ENCODE results near the gene MCF2L2. TPM values are rescaled to one million over a fixed set of nuclear protein-coding genes. Genes with fewer than 3 reads are reported as not detected.

Gene MCF2L2
- total and polyA plus RNA-seq, 9 of the 15 experiments (the other 6 are each of a cell fraction or from before 2014, with no cell fraction given), result 0.56 to 4.2 (median 3.0) TPM

GRCh38 chr3:183287301-183287971 lies 141.0 kb downstream of the MCF2L2 start (continued):
- TF ChIP-seq ZNF445 (CRISPR knock-in tag; IDR thresholded peaks at IDR 0.05; ENCODE audit: low read depth) (no peak), KLF1 (tag; IDR thresholded peaks at IDR 0.05) (no peak), PRMT5 (CRISPR knock-in tag; IDR thresholded peaks at IDR 0.05) (no peak), THAP7 (CRISPR knock-in tag; IDR thresholded peaks at IDR 0.05) (no peak), PYGO2 (tag; IDR thresholded peaks at IDR 0.05) (peak; percentile 48; the same call in 1 of the 2 replicates), CREM (IDR thresholded peaks at IDR 0.05; ENCODE audit: low read depth) (peak; percentile 38), KDM4B (IDR thresholded peaks at IDR 0.05; ENCODE audit: borderline replicate concordance in 2 of 2, low read depth in 1 of 2) (no peak), NR1H2 (CRISPR knock-in tag; IDR thresholded peaks at IDR 0.05) (no peak), HCFC1 (IDR thresholded peaks at IDR 0.05; ENCODE audit: low read depth, low read length) (no peak), EP300 (IDR thresholded peaks at IDR 0.05; ENCODE audit: low read length) (peak; percentile 77), NFXL1 (CRISPR knock-in tag; IDR thresholded peaks at IDR 0.05) (no peak), SP1 (CRISPR knock-in tag; IDR thresholded peaks at IDR 0.05) (no peak), PHTF2 (CRISPR knock-in tag; IDR thresholded peaks at IDR 0.05) (no peak), FOS (IDR thresholded peaks at IDR 0.05; ENCODE audit: extremely low read depth, insufficient read length) (no peak), EWSR1 (IDR thresholded peaks at IDR 0.05; ENCODE audit: borderline replicate concordance, low read depth, partially characterized antibody) (no peak), NR3C1 (CRISPR knock-in tag; IDR thresholded peaks at IDR 0.05) (no peak), ZNF589 (CRISPR knock-in tag; IDR thresholded peaks at IDR 0.05; ENCODE audit: low read depth) (peak; percentile 96), MEF2D (tag; conservative IDR thresholded peaks at IDR 0.05; ENCODE audit: low read depth) (peak; percentile 61), MEF2A (IDR thresholded peaks at IDR 0.05; ENCODE audit: control insufficient read depth, low read depth, low read length) (peak; percentile 48; the same call in 1 of the 2 replicates)
- TF ChIP-seq, protein P1, sequence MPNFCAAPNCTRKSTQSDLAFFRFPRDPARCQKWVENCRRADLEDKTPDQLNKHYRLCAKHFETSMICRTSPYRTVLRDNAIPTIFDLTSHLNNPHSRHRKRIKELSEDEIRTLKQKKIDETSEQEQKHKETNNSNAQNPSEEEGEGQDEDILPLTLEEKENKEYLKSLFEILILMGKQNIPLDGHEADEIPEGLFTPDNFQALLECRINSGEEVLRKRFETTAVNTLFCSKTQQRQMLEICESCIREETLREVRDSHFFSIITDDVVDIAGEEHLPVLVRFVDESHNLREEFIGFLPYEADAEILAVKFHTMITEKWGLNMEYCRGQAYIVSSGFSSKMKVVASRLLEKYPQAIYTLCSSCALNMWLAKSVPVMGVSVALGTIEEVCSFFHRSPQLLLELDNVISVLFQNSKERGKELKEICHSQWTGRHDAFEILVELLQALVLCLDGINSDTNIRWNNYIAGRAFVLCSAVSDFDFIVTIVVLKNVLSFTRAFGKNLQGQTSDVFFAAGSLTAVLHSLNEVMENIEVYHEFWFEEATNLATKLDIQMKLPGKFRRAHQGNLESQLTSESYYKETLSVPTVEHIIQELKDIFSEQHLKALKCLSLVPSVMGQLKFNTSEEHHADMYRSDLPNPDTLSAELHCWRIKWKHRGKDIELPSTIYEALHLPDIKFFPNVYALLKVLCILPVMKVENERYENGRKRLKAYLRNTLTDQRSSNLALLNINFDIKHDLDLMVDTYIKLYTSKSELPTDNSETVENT (CRISPR knock-in tag; IDR thresholded peaks at IDR 0.05), result no peak
- TF ChIP-seq, protein P2, sequence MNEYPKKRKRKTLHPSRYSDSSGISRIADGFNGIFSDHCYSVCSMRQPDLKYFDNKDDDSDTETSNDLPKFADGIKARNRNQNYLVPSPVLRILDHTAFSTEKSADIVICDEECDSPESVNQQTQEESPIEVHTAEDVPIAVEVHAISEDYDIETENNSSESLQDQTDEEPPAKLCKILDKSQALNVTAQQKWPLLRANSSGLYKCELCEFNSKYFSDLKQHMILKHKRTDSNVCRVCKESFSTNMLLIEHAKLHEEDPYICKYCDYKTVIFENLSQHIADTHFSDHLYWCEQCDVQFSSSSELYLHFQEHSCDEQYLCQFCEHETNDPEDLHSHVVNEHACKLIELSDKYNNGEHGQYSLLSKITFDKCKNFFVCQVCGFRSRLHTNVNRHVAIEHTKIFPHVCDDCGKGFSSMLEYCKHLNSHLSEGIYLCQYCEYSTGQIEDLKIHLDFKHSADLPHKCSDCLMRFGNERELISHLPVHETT (CRISPR knock-in tag; conservative IDR thresholded peaks at IDR 0.05 in 1 of 2, IDR thresholded peaks at IDR 0.05 in 1 of 2), result peak in 1 of 2 experiments; percentile 79; a peak in 2 of 4 replicates
- TF ChIP-seq, protein P3, sequence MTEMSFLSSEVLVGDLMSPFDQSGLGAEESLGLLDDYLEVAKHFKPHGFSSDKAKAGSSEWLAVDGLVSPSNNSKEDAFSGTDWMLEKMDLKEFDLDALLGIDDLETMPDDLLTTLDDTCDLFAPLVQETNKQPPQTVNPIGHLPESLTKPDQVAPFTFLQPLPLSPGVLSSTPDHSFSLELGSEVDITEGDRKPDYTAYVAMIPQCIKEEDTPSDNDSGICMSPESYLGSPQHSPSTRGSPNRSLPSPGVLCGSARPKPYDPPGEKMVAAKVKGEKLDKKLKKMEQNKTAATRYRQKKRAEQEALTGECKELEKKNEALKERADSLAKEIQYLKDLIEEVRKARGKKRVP (CRISPR knock-in tag; IDR thresholded peaks at IDR 0.05), result peak; percentile 83
